Measurements from ENCODE around the gene ESR2. TPM values are rescaled to one million over a fixed set of nuclear protein-coding genes. Genes with fewer than 3 reads are reported as not detected.
"Not testable (repeated sequence)": the region's sequence is repeated elsewhere in the genome, so short reads cannot be mapped to it uniquely, and the experiment has no call there.

ESR2 gene
- total RNA-seq, 1 experiment from 2014 or later: 0.07 TPM

- no peak for DNase-seq (ENCODE audit: extremely low read depth, low read depth)
Measured at GRCh38 chr14:64201296-64201695, 92.9 kb downstream of the ESR2 start.

DNA sequence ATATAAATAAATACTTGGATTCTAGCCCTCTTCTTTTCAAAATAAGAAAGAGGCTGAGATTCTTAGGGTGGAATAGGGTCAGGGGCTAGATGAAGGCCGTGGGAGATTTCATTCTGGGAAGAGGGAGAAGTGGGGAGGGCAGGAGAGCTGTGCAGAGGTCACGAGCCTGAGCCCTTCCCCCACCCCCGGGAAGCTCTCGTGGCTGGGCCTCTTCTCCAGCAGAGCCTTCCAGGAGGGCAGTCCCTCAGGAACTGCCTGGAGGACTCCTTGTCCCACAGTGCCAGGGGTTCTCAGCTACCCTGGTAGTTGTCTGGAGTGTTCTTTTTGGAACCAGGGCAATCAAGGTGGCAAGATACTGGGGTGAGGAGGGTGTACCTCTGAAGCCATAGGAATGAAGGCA, 94.0 kb downstream of the ESR2 start:
- DNase-seq (ENCODE audit: extremely low read depth, low read depth): no peak

GRCh38 chr14:64198486-64198885, 95.7 kb downstream of the ESR2 start:
- DNase-seq (ENCODE audit: extremely low read depth, low read depth): no peak

- DNase-seq (ENCODE audit: extremely low read depth, low read depth): no peak
Measured at GRCh38 chr14:64197996-64198395, 96.2 kb downstream of the ESR2 start.

- peak; percentile 45 for DNase-seq (ENCODE audit: extremely low read depth, low read depth)
Measured at GRCh38 chr14:64196814-64197411, 97.3 kb downstream of the ESR2 start.

DNA sequence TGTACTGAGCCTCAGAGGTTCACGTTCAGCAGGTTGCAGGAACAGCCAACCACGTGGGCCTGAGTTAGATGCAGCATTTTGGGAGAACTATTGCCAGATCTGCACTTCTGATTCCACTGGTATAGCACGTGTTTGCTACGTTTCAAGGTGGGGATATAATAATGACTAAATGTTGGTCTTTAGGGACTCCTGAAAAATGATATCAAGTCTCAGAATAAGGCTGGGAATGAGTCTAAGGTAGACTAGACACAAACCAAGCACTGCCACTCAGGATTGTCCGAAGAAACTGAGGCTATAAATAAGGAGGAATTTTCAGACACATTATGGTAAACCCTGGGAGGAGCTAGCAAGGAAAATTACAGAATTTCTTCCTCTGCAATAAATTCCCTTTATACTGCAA, 98.1 kb downstream of the ESR2 start:
- no peak for DNase-seq (ENCODE audit: extremely low read depth, low read depth)

DNA sequence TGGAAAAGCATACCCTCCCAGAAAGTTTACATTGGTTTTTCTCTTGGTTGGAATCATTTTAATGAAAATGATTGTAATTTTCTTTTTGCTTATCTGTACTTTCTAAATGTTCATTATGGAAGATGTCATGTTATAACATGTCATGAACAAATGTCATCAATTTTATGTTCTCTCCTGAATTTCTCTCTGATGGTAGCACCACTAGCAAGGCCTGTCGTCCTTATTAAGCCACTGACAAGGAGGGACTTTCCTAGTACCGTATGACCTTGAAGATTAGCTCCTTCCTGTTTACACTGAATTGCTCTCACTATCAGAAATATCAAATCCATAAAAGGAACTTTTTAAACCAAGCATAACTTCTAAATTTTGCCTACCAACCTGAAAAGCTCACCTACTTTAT, 99.0 kb downstream of the ESR2 start:
- DNase-seq (ENCODE audit: extremely low read depth, low read depth): no peak

- no peak for DNase-seq (ENCODE audit: extremely low read depth, low read depth)
Measured at GRCh38 chr14:64194404-64194803, 99.8 kb downstream of the ESR2 start.

GRCh38 chr14:64193821-64194220, 100.3 kb downstream of the ESR2 start:
- DNase-seq (ENCODE audit: extremely low read depth, low read depth): no peak

DNA sequence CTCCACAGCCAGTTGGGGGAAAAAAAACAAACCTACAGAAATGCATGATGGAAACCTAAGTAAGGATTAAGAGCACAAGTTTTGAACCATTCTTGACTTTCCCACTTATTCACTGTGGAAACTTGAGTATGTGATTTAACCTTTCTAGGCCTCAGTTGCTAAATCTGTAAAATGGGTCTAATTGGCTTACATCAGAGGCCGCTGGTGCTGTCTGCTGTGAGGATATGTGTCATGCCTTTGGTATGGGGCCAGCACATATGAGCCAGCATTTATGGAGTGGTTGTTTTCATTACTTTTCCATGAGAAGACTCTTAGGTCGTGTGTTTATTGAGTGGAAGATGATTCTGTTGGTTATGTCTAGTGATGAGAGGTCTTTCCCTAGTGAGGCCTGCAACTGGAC, 102.4 kb downstream of the ESR2 start:
- DNase-seq (ENCODE audit: extremely low read depth, low read depth): peak; percentile 64

GRCh38 chr14:64190974-64191502, 103.1 kb downstream of the ESR2 start:
- DNase-seq (ENCODE audit: extremely low read depth, low read depth): no peak

DNA sequence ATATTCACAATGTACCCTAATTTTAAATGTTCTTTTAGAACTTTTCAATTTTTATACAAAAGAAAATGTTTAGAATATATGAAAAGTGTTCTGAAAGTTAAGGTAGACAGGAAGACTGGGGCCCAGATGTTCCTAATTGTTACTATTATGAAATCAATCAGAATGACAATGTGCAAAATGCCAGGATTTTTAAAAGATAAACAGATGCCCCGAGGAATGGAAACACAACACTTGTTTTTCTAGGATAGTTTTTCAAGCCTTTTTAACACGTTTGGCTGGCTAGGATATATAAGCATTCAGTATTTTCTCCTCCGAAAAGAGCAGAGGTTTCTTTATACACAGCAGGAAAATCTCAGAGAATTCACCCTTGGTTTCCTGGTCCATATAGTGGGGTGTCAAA, 106.8 kb downstream of the ESR2 start:
- DNase-seq (ENCODE audit: extremely low read depth, low read depth): no peak

GRCh38 chr14:64186231-64187129, 107.7 kb downstream of the ESR2 start:
- no peak for DNase-seq (ENCODE audit: extremely low read depth, low read depth)

DNA sequence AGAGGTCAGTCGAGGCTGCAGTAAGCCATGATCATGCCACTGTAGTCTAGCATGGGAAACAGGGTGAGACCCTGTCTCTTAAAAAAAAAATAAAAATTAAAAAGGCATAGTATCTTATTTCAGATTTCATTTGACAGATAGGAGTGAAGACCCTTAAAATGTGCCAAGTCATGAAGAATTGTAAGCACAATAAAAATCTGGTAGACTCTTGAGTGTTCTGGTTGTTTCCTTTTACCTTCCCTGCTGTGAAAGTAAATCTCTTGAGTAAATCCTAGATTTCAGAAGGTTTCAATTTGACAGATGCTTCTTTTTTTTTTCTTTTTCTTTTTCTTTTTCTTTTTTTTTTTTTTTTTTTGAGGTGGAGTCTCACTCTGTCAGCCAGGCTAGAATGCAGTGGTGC, 109.0 kb downstream of the ESR2 start:
- DNase-seq (ENCODE audit: extremely low read depth, low read depth): no peak

GRCh38 chr14:64184103-64184729, 110.0 kb downstream of the ESR2 start:
- DNase-seq (ENCODE audit: extremely low read depth, low read depth): no peak

- DNase-seq (ENCODE audit: extremely low read depth, low read depth): not testable (repeated sequence)
Measured at GRCh38 chr14:64182908-64183307, 111.3 kb downstream of the ESR2 start.

- no peak for DNase-seq (ENCODE audit: extremely low read depth, low read depth)
Measured at GRCh38 chr14:64178814-64179213, 115.4 kb downstream of the ESR2 start.

DNA sequence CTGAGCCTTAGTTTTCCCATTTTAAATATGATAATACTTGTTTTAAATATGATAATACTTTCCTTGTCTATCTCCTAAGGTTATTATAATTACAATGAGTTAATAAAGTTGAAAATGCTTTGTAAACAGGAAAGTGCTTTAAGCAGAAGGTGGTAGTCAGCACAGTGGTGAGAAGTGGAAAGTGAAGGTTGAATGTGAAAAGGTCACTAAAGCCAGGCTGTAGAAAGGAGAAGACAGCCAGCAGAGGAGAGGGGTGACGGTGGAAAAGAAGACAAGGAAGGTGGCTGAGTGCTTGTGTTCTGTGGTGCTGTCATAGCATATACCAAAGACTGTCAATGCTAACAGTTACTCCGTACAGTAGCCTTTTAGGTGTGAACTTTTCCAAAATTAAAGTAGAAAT, 117.8 kb downstream of the ESR2 start:
- no peak for DNase-seq (ENCODE audit: extremely low read depth, low read depth)

- no peak for DNase-seq (ENCODE audit: extremely low read depth, low read depth)
Measured at GRCh38 chr14:64174922-64175782, 119.0 kb downstream of the ESR2 start.

- no peak for DNase-seq (ENCODE audit: extremely low read depth, low read depth)
Measured at GRCh38 chr14:64170181-64170580, 124.0 kb downstream of the ESR2 start.

DNA sequence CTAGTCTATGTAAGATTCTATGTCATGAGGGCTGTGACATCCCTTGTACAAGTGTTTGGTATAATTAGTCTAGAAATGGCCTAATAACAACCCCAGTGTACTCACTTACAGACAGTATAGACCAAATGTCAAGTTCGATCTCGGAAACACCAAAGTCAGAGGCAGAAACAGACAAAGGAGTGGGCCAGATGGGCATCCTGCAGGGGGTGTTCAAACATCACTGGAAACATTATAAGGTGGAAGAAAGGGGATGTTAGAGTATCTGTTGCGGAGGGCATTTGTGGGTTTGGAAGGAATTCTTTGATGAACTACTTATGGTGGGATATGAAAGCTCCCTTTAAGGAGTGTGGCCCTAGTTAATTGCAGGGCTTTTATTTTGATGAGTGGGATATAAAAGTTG, 134.6 kb downstream of the ESR2 start:
- no peak for DNase-seq (ENCODE audit: extremely low read depth, low read depth)

Measured in NCI-H460 (cell line).